Endothelial cell of umbilical vein (primary cell): ENCODE results near the gene DMAP1. TPM values are rescaled to one million over a fixed set of nuclear protein-coding genes. Genes with fewer than 3 reads are reported as not detected.

ENCODE experiments used
- BruUV-seq: library from RNA; stranded (reverse); fragments of 400-500 nt; replicated peaks from 2 replicates; lab custom pipeline; 2021; lab: Mats Ljungman, UMichigan
- CTCF ChIA-PET: fragments of 300-600, 350-600 bp; sonication (Branson Sonifier 250); formaldehyde crosslinking; loops from one replicate; lab custom pipeline; 2021; ENCODE audit warnings: antibody characterized with exemption, inconsistent platforms; lab: Charles Lee
- POLR2A ChIA-PET: fragments of 300-600, 350-600 bp; sonication (Branson Sonifier 250); formaldehyde crosslinking; loops from one replicate; lab custom pipeline; 2021; ENCODE audit warnings: antibody characterized with exemption, inconsistent platforms; lab: Charles Lee
- DNase-seq: peaks from one replicate; pipeline ENCODE4 v3.0.0-alpha.2; 2011; ENCODE audit warnings: low read depth, low spot score
- FAIRE-seq: peaks from 2 replicates; lab custom pipeline; 2011; peaks lifted over from hg19 to GRCh38; lab: Jason Lieb, UNC
- H2AFZ ChIP-seq: 2 replicates; pipeline ENCODE4 v1.6.0; 2012; ENCODE audit warnings: low read depth, low read length, control low read depth, inconsistent platforms
- H3K27ac ChIP-seq: 2 replicates; pipeline ENCODE4 v1.5.1; 2011; ENCODE audit warnings: low read depth, mild to moderate bottlenecking, control low read depth, low read length, moderate library complexity; ENCODE audit not compliant: insufficient read depth
- H3K27me3 ChIP-seq, 2 experiments: 2 replicates each; pipeline versions ENCODE4 v1.6.0 to v1.6.1; 2011; ENCODE audit warnings: low read length in 2 of 2, mixed read lengths in 1 of 2; ENCODE audit not compliant: control insufficient read depth in 2 of 2, insufficient read depth in 2 of 2
- H3K36me3 ChIP-seq, 2 experiments: 2 replicates in 1 of 2; 3 replicates in 1 of 2; pipeline ENCODE4 v1.5.1; 2011; ENCODE audit warnings: low read length in 2 of 2, mild to moderate bottlenecking in 1 of 2, moderate library complexity in 1 of 2; ENCODE audit not compliant: control insufficient read depth in 2 of 2, insufficient read depth in 2 of 2; ENCODE audit errors: extremely low read depth in 1 of 2
- H3K4me1 ChIP-seq: 3 replicates; pipeline ENCODE4 v1.5.1; 2011; ENCODE audit warnings: mild to moderate bottlenecking, low read length; ENCODE audit not compliant: control insufficient read depth, insufficient read depth; ENCODE audit errors: extremely low read depth
- H3K4me2 ChIP-seq: 2 replicates; pipeline ENCODE4 v1.6.1; 2011; ENCODE audit warnings: low read length, control low read depth, mixed read lengths; ENCODE audit not compliant: insufficient read depth
- H3K4me3 ChIP-seq, 3 experiments: fragments of 200-600 bp in 1 of 3; sonication (generic), shearing (Covaris generic) in 1 of 3; replicated peaks in 1 of 3; 2 replicates each; pipeline ENCODE4 v1.5.1; 2011 to 2016; ENCODE audit warnings: control low read depth in 3 of 3, low read length in 3 of 3, mild to moderate bottlenecking in 2 of 3, inconsistent platforms in 1 of 3, low read depth in 1 of 3, moderate library complexity in 1 of 3; ENCODE audit not compliant: insufficient read depth in 1 of 3
- H3K79me2 ChIP-seq: 2 replicates; pipeline ENCODE4 v1.6.0; 2012; ENCODE audit warnings: low read length, inconsistent platforms; ENCODE audit not compliant: control insufficient read depth, insufficient read depth
- H3K9ac ChIP-seq: replicated peaks from 2 replicates; pipeline ENCODE3; 2011; ENCODE audit warnings: low read length, control low read depth; ENCODE audit not compliant: insufficient read depth; ENCODE audit errors: extremely low read depth
- H3K9me1 ChIP-seq: replicated peaks from 3 replicates; pipeline ENCODE4 v1.6.0; 2011; ENCODE audit warnings: mild to moderate bottlenecking, low read length; ENCODE audit not compliant: control insufficient read depth, insufficient read depth; ENCODE audit errors: extremely low read depth
- H3K9me3 ChIP-seq: replicated peaks from 2 replicates; pipeline ENCODE4 v1.5.1; 2012; ENCODE audit warnings: low read length, inconsistent platforms; ENCODE audit not compliant: control insufficient read depth, insufficient read depth
- H4K20me1 ChIP-seq: replicated peaks from 2 replicates; pipeline ENCODE3; 2011; ENCODE audit warnings: mild to moderate bottlenecking, low read length; ENCODE audit not compliant: control insufficient read depth, insufficient read depth; ENCODE audit errors: extremely low read depth
- CTCF ChIP-seq, 2 donors: IDR thresholded peaks; 1 replicate in 1 of 2; 2 replicates in 1 of 2; pipeline ENCODE4 v1.5.1; 2011; ENCODE audit warnings: low read length in 2 of 2, mild to moderate bottlenecking in 2 of 2, moderate library complexity in 2 of 2, control low read depth in 1 of 2, inconsistent platforms in 1 of 2, low read depth in 1 of 2; ENCODE audit not compliant: insufficient read depth in 1 of 2; ENCODE audit errors: extremely low read depth in 1 of 2
- EZH2 ChIP-seq: IDR thresholded peaks from 2 replicates; pipeline ENCODE4 v1.6.1; 2012; ENCODE audit warnings: borderline replicate concordance, low read depth, mild to moderate bottlenecking, moderate library complexity, low read length, inconsistent platforms; ENCODE audit not compliant: severe bottlenecking
- FOS ChIP-seq: IDR thresholded peaks from 2 replicates; pipeline ENCODE4 v1.6.1; 2011; ENCODE audit warnings: mild to moderate bottlenecking, low read length, moderate library complexity, borderline replicate concordance; ENCODE audit not compliant: insufficient read depth
- GATA2 ChIP-seq: IDR thresholded peaks from 2 replicates; pipeline ENCODE4 v1.7.0; 2011; ENCODE audit warnings: low read depth, mild to moderate bottlenecking, moderate library complexity, mixed read lengths, low read length; ENCODE audit not compliant: insufficient read length, insufficient read depth
- JUN ChIP-seq: IDR thresholded peaks from 2 replicates; pipeline ENCODE4 v1.6.1; 2011; ENCODE audit warnings: borderline replicate concordance, low read depth; ENCODE audit not compliant: insufficient read length, insufficient read depth
- MAX ChIP-seq: IDR thresholded peaks from 2 replicates; pipeline ENCODE4 v1.6.1; 2011; ENCODE audit not compliant: insufficient read depth, insufficient read length
- MYC ChIP-seq: IDR thresholded peaks from one replicate; pipeline ENCODE4 v1.6.1; 2011; ENCODE audit warnings: mild to moderate bottlenecking, low read depth, low read length
- POLR2A ChIP-seq: IDR thresholded peaks from 2 replicates; pipeline ENCODE4 v1.6.1; 2012; ENCODE audit warnings: low read depth, mild to moderate bottlenecking, control low read depth, low read length
- POLR2AphosphoS5 ChIP-seq: IDR thresholded peaks from 2 replicates; pipeline ENCODE4 v1.6.1; 2012; ENCODE audit warnings: low read depth, mild to moderate bottlenecking, control low read depth, low read length, moderate library complexity; ENCODE audit not compliant: insufficient read depth
- dilution Hi-C: fragments of 300-500 bp; cut with MboI; formaldehyde crosslinking; loops from one replicate; pipeline ENCODE4 v1.15.0; 2019; ENCODE audit warnings: low sequenced_read_pairs; ENCODE audit not compliant: extremely low pct_ligation_motif_present
- intact Hi-C: fragments of 100-400 bp; cut with micrococcal nuclease; formaldehyde crosslinking; loops from one replicate; pipeline ENCODE4 v1.10.0; 2022
- polyA plus RNA-seq, 4 experiments: library from polyadenylated mRNA; depleted of rRNA in 3 of 4; stranded (reverse) in 3 of 4; unstranded in 1 of 4; fragments of >200 nt; gene quantifications; 2 replicates each; pipeline versions ENCODE4 v1.2.1 to v1.2.3, GENCODE V29; 2011 to 2012; ENCODE audit warnings: missing spikeins in 1 of 4
- total RNA-seq: library from RNA; stranded (reverse); gene quantifications from 2 replicates; pipeline ENCODE4 v1.2.3, GENCODE V29; 2021

Gene DMAP1
- total and polyA plus RNA-seq, 2 donors (not counting 3 experiments of a cell fraction or from before 2014, with no cell fraction given) = 42.9 to 63.2 TPM

GRCh38 chr1:44261962-44262361 lies 48.7 kb downstream of the DMAP1 start:
- intact Hi-C loops (no loop called here), dilution Hi-C loops (no loop called here)
- no peaks in the 10 kb centered on the region for H4K20me1 ChIP-seq
- no peak overlapping the region for H3K4me3 ChIP-seq
- FAIRE-seq = no peak
- no peaks in the 10 kb centered on the region for H3K79me2 ChIP-seq
- H3K4me2 ChIP-seq = no peak overlapping the region
- ChIA-PET CTCF (no interaction called here), POLR2A (no interaction called here)
- H3K27ac ChIP-seq = no peak overlapping the region
- H3K27me3 ChIP-seq = no peaks in the 10 kb centered on the region
- no peak for TF ChIP-seq CTCF (IDR thresholded peaks at IDR 0.05; ENCODE audit: extremely low read depth in 1 of 2, insufficient read depth in 1 of 2, low read depth in 1 of 2, low read length in 2 of 2)
- TF ChIP-seq POLR2A = no peak
- TF ChIP-seq EZH2 = no peak
- TF ChIP-seq GATA2 = no peak
- TF ChIP-seq FOS = no peak
- no peak for TF ChIP-seq POLR2AphosphoS5
- TF ChIP-seq JUN = no peak
- no peak for TF ChIP-seq MYC
- TF ChIP-seq MAX = no peak
- BruUV-seq = no TSS peak
- H2AFZ ChIP-seq = no peak overlapping the region
- no peaks in the 10 kb centered on the region for H3K9me3 ChIP-seq
- H3K4me1 ChIP-seq = no peaks in the 10 kb centered on the region
- no peaks in the 10 kb centered on the region for H3K36me3 ChIP-seq
- no peak overlapping the region for H3K9ac ChIP-seq
- H3K9me1 ChIP-seq = no peaks in the 10 kb centered on the region
- no peak for DNase-seq
